Measurements from ENCODE around the gene GRK6. TPM values are rescaled to one million over a fixed set of nuclear protein-coding genes. Genes with fewer than 3 reads are reported as not detected.
"Not testable (repeated sequence)": the region's sequence is repeated elsewhere in the genome, so short reads cannot be mapped to it uniquely, and the experiment has no call there.

GRK6 gene
- total RNA-seq, 1 donor from 2014 or later = 17.6 TPM

GRCh38 chr5:177393990-177394389 lies 32.5 kb upstream of the GRK6 start:
- ATAC-seq = no peak
- no peak for DNase-seq
- intact Hi-C loops (cut with micrococcal nuclease) = loop anchor here (5.0 kb wide), 1 partner anchor 58 kb away; no protein-coding TSS in a partner anchor

GRCh38 chr5:177396078-177396477 lies 30.4 kb upstream of the GRK6 start:
- intact Hi-C loops (cut with micrococcal nuclease) = no loop called here
- DNase-seq (no peak), ATAC-seq (no peak)

DNA sequence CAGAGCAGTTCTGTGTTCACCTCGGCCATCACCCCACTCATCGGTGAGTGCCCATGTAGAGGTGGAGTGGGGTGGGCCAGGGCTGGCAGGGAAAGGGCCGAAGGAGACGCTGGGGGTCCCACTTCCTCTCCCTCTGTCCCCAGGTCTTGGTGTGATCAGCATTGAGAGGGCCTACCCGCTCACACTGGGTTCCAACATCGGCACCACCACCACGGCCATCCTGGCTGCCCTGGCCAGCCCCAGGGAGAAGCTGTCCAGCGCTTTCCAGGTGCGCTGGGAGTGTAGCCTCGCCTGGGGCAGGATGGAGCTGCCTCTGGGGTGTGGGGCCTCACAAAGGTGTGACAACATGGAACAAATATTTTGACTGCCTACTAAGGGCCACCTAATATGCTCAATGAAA lies 29.7 kb upstream of the GRK6 start:
- ATAC-seq = no peak
- intact Hi-C loops (cut with micrococcal nuclease) = no loop called here
- DNase-seq = no peak

GRCh38 chr5:177397875-177398390 lies 28.5 kb upstream of the GRK6 start:
- ATAC-seq = no peak
- intact Hi-C loops (cut with micrococcal nuclease) = no loop called here

GRCh38 chr5:177399997-177400868 lies 26.2 kb upstream of the GRK6 start, which contains the start of gene PFN3:
Gene PFN3 (minus strand): TSS chr5:177400661. CDS start chr5:177400576, 85 bp downstream.
- intact Hi-C loops (cut with micrococcal nuclease) = no loop called here
- ATAC-seq (no peak), DNase-seq (no peak)

More at GRCh38 chr5:177397875-177398390, 28.5 kb upstream of the GRK6 start:
- DNase-seq = no peak

GRCh38 chr5:177402271-177403043 lies 24.0 kb upstream of the GRK6 start:
- ATAC-seq (peak; percentile 38), DNase-seq (peak; percentile 51)
- intact Hi-C loops (cut with micrococcal nuclease) = no loop called here

DNA sequence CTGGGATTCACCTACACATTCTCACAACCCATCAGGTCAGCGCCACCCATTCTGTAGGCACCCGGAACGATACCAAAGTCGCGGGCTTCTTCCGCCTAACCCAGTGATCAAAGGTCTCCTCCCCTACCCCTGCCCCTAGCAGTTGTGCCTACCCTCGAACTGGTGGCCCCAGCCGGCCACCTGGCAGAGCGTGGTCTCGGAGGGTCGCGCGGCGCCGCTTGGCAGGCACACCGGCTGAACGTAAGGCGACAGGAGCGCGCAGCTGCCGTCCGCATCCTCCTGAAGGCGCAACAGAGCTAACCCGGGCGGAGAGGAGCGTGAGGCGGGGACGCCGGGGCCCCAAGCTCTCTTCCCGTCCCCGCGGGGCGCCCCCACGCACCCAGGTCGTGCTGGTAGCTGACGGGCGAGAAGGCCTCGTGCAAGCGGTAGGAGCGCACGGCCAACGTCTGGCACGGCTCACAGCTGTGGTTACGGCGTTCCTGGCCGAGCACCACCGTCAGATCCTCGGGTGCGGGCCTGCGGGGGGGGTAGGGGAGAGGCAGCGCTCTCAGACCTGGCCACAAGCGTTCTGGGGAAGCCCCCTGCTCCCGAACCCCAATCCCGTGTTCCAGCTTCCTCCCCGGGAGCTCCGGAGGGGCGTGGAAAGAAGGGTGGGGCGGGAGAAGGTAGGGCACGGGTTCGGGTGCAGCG lies 23.2 kb upstream of the GRK6 start:
- DNase-seq = peak; percentile 39
- no peak for ATAC-seq
- intact Hi-C loops (cut with micrococcal nuclease) = no loop called here

- peak; percentile 97 for ATAC-seq
- intact Hi-C loops (cut with micrococcal nuclease) = no loop called here
- peak; percentile 92 for DNase-seq
Observed at GRCh38 chr5:177403792-177404640, 22.5 kb upstream of the GRK6 start.

- DNase-seq = peak; percentile 41
- ATAC-seq = no peak
- intact Hi-C loops (cut with micrococcal nuclease) = no loop called here
Observed at GRCh38 chr5:177404641-177405179, 21.8 kb upstream of the GRK6 start.

- intact Hi-C loops (cut with micrococcal nuclease) = no loop called here
- ATAC-seq = no peak
- DNase-seq = no peak
Observed at GRCh38 chr5:177405312-177405711, 21.2 kb upstream of the GRK6 start.

DNA sequence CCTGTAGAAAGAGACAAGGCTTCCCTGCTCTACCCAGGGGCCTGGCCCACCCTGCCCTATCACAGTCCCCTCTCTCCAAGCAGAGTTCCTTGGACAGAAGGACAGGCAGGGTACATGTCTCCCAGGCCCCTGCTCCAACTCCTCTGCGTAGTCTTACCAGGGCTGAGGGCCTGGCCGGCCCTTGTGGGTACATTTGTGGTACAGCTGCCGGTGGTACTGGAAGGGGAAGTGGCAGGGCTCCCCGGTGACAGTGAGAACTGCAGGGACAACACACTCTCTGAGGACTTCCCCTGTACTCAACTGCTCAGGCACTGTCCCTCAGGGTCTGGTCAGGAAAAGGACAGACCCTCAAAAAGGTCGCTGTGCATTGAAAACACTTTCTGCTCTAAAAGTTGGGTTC lies 20.7 kb upstream of the GRK6 start:
- no peak for ATAC-seq
- intact Hi-C loops (cut with micrococcal nuclease) = no loop called here
- DNase-seq = peak; percentile 53

GRCh38 chr5:177409043-177409801 lies 17.3 kb upstream of the GRK6 start, which contains the start of gene F12:
Gene F12 (minus strand): TSS chr5:177409564. CDS start chr5:177409527, 37 bp downstream.
- DNase-seq (no peak), ATAC-seq (no peak)
- intact Hi-C loops (cut with micrococcal nuclease) = no loop called here

GRCh38 chr5:177410575-177410974 lies 15.9 kb upstream of the GRK6 start:
- ATAC-seq = no peak
- intact Hi-C loops (cut with micrococcal nuclease) = no loop called here
- DNase-seq = no peak

DNA sequence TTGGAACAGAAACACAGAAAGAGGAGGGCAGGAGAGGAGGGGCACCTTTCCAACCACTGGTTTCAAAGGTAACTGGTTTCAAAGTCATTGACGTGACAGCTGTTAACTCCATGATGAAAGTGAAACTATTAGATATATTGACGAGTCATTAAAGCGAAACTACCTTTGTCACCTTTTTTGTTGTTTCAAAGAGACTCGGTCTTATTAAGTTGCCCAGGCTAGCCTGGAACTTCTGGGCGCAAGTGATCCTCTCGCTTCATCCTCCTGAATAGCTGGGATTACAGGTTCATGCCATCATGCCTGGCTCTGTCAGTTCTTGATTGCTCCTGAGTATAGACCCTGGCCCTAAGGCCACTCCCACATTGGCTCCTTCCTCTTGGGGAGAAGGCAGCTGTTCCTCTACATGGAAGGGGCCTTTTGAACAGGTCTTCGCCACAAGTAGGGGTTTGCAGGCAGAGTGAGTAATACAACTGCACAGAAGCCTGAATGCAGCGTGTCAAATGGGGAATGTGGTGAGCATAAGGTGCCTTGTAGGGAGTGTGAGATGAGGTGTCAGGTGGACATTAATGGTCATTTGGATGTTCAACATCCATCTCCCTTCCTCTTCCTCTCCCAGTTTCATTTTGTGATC lies 13.8 kb upstream of the GRK6 start:
- no peak for DNase-seq
- intact Hi-C loops (cut with micrococcal nuclease) = no loop called here
- no peak for ATAC-seq

DNA sequence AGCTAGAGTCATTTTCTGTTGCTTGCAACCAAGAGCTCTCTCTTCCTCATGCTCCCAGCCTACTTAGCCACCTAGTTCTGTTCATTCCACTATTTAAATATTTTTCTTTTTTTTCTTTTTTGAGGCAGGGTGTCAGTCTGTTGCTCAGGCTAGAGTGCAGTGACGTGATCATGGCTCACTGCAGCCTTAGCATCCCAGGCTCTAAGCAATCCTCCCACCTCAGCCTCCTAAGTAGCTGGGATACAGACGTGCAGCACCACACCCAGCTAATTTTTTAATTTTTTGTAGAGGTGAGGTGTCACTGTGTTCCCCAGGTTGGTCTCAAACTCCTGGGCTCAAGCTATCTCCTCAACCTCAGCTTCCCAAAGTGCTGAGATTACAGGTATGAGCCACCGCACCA lies 12.0 kb upstream of the GRK6 start:
- DNase-seq (no peak), ATAC-seq (no peak)
- intact Hi-C loops (cut with micrococcal nuclease) = no loop called here

DNA sequence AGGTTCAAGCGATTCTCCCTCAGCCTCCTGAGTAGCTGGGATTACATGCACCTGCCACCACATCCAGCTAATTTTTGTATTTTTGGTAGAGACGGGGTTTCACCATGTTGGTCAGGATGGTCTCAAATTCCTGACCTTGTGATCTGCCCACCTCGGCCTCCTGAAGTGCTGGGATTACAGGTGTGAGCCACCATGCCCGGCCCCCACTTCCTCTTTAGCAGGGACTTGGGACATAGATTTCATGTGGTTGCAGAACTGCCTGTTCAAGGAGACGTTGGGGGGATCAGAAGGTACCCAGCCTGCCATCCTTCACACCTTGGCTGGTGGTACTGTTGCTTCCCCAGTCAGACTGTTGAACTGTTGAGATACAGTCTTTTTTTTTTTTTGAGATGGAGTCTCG lies 9.4 kb upstream of the GRK6 start:
- intact Hi-C loops (cut with micrococcal nuclease); ATAC-seq; DNase-seq: not testable (repeated sequence)

DNA sequence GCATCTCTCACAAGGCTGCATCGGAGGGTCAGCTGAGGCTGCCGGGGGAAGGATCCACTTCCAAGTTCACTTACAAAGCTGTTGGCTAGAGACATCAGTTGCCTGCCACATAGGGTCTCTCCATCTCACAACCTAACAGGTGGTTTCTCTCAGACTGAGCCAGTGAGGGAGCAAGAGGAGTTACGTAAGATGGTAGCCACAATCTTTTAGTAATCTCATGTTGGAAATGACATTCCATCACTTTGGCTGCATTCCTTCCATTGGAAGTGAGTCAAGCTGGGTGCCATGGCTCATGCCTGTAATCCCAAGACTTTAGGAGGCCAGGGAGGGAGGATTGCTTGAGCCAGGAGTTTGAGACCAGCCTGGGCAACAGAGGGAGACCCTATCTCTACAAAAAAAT lies 7.4 kb upstream of the GRK6 start:
- intact Hi-C loops (cut with micrococcal nuclease) = no loop called here
- DNase-seq = no peak
- no peak for ATAC-seq

Data from left ventricle myocardium superior (tissue), 1 donor.